Activated CD8-positive, alpha-beta memory T cell treated with anti-CD3 and anti-CD28 coated beads for 48 hours (primary cell): ENCODE data around the gene FOXR1.

Experiments used
- DNase-seq, 3 experiments: peaks; one replicate each; pipeline ENCODE4 v3.0.0-alpha.2; 2020; ENCODE audit warnings: low read depth in 2 of 3, low spot score in 2 of 3

The FOXR1 gene

DNA sequence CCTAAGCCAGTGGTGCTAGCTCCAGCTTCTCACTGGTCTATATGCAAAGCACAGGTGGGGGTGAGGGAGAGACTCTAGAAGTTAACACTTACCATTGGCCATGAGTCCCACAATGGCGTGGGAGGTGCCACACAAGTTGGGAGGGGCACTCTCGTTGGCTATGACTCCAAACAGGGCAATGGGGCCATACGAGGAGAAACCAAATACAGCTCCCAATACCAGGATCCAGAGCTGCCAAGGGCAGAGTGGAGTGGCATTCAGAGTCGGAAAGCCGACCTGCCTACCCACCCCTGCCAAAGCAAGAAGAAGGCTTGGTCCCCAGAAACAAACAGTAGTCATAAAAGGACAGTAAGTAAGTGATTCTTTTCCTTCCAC, 53.5 kb downstream of the FOXR1 start:
- no peak for DNase-seq

DNA sequence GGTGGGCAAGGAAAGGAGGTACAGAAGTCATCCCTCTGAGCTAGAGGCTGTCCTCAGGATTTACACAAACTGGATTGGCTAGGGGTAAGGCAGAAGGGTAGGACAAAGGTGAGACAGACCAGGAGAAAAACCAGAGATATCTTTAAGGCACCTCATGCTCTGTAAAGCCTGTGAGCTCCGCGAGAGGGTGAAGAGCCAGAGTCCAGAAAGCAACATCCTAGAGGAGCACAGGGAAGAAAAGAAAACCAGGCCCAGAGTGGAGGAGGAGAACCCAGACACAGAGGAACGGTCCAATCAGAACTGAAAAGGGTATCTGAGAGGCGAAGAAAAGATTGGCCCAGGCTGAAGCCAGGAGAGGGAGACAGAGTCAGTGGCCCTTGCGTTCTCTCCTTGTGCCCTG, 54.0 kb downstream of the FOXR1 start:
- DNase-seq, result no peak

DNA sequence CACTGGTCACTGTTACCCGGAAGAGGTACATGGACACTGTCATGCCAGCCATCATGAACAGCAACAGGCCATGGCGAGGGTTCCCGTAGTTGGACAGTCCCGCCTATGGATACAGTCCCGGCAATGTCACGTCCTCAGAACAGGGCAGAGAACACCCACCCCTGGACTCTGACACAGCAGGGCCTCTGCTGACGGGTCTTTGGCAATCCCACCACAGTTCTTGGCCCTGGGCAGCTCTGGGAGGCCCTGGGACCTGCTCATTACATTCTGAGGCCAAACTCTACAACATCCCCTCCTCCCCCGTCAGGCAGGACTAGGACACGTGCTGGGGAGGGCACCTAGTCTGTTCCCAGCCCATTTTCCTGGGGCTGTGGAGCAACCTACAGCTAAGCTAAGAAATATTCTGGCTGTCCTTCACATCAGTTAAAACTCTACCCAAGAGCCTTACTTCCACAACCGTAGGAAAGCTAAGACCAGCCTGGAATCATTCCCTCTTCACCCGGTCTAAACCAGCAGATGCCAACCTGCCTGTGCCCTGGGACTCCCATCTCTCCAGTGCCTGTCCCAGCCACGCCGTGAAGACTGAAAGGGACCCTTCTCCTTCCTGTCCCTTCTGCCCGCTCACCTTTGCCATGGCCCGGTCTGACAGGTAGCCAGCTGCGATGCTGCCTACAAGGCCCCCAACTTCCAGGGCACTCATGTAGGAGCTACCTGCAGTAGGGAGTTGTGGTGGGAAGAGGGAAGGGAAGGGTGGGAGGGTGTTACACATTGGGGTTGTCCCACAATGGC, 54.6 kb downstream of the FOXR1 start:
- DNase-seq, result no peak

DNA sequence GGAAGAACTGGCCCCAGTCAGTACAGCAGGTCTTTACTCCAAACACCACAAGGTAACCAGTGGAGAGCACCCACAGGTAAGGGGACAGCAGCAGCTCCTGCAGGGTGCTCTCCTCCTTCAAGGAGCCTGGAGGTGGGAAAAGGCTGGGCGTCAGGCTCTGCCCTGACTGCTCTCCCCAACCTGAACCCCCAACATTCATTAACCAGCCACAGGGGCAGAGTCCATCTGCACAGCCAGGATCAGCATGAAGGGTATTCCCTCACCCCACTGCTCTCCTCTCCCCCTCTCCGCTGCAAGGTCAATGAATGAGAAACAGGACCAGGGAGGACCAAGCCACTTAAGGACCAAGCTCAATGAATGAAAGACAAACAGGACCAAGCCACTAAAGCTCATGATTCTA, 55.4 kb downstream of the FOXR1 start:
- DNase-seq, result no peak

DNA sequence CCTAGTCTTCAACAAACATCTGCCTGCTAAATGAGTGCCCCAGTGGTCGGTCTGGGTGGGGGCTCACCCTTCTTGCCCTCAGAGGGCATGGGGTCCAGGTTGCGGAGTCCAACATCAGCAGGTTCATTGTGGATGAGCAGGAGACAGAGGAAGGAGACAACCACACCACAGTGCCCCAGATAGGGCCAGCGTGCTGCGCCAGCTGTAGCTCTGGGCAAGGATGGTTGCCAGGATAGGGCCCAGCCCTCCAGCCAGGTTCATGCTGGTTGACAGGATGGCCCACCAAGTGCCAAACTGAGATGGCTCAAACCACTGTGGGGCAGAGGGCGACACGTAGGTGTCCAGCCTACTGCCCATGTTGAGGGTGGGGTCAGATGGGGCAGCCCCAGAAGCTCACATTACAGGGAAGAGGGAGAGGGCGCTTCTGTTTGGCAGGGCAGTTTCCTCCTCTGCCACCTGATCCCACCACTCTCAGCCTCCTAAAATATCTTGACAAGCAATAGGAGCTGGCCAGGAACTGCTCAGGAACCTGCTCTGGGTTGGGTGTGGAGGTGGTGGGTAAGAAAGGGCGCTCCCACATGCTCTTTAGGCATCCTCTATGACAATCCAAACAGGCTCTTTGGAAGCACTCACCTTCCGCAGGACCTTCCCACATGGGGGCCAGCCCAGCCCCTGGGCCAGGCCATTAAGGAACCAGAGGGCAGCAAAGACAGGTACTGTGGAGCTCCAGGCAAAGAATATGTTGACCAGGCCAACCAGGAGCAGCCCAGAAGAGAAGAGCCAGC, 56.2 kb downstream of the FOXR1 start:
- no peak for DNase-seq

DNA sequence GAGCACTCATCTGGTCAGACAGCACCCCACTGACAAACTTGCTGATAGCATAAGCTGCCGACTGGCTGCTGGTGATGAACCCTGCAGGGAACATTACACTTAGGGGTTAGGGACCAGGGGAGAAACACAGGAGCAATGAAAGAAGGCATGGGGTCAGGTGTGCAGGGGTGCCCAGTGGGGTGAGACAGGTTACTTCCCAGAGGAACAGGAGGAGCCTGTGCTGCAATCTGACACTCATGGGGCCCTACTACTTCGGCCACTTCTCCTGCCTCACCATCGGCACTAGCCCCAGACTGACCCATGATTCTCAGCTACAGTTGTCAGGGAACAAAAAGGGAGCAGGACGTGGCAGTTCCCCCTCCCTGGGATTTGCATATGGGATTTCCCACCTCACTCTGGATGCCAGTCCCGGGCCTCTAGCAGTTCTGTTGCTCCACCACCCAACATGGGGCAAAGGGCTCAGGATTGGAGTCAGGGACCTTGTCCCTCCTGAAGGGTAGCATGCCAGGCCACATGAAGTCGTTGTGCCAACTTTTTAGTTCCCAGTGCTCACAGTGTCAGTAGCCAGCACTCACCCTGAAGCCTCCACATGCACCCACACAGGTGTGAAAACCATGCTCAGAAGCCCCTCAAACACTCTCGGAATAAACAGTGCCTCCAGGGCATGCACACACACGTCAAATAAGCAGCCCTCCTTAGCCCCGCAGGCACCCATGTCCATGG, 56.9 kb downstream of the FOXR1 start:
- no peak for DNase-seq

DNA sequence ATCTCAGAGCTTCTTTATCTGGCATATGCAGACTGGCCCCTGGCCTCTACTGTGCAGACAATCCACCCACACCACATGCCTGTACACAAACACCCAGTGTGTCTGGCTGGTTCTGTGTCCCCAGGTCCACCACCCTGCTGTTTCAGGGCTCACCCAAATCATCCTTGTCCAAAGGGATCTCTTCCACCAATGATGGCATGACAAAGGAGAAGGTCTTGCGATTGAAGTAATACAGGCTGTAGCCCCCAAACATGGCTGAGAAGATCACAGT, 57.4 kb downstream of the FOXR1 start:
- DNase-seq, result no peak

DNA sequence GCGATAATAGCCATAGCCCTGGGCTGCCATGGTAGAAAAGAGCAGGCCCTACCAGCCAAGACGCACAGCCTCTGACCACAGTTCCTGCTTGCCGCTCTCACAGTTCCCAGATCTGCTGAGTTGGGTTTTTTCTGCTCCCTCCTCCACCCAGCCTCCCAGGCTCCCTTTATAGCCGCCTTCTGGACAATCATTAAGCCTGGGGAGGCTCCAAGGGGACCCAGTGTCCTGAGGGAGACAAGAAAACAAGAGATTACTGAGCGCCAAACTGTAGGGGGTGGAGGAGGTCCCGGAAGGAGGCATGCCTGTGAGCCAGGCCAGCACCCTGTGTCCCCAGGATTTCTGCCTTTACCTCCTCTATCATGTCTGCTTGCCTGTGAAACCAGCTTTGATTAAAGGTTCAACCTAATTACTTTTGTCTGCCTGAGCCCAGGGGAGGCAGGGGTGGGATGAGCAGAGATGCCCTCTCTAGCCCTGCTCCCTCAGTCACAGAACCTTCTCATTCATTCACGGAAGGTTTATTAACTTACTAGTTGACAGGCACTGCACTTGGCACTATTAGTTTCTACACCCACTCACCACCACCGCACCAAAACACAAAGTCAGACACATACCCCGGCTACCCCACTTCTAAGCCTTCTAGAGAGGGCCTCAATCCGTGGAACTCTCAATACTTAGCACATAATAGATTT, 57.9 kb downstream of the FOXR1 start:
- DNase-seq, result no peak

DNA sequence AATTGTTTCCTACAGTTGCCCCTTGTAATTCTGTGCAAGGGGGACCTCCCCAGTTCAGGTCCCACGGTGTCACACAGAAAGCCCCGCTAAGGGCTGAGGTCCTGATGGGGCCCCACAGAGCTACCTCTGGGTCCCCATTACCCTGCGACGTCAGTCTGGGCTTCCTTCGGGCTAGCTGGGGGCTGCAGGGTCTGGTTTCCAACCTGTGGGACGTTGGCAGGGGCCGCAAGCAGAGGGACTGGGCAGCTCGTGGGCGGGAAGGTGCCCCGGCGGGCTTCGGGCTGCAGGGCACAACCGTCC, 58.4 kb downstream of the FOXR1 start:
- peak in 2 of 3 experiments; percentile 17 to 27 for DNase-seq

DNA sequence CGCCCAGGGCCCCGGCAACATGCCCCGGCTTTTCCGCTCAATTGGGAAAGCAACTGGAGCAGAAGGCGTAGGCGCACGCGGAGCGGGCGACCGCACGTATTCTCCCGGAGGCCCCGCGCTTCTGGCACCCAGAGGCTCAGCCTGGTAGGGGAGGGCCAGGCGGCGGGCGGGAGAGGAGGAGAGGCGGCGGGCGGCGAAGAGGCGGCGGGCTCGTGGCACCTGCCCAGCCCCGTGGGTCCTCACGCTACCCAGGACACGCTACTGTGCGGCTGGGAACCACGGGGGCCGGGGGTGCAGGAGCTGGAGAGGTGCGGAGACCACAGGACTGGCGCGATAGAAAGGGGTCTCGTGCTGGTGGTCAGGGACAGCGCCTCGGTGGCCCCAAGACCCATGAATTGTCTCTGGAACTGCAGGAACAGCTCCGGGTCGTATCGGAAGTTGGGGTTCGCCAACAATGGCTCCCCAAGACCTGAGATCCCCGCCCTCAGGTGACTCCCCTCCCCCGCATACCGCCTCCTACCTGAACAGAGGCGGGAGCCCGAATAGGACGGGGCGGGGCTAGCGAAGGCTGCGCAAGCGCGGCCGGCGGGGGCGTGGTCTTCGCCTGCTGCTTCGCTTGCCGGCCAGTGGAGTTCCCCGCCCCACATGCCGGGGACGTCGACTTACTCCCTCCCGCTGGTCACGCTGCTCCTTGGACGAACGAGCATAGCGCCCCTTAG, 58.9 kb downstream of the FOXR1 start, which contains the start of gene SLC37A4:
Gene SLC37A4 (minus strand): TSS at position 549 of the 719 bp plus-strand sequence.
- peak; percentile 98 to 99 (median 98) for DNase-seq
